Measurements from ENCODE around the gene CALN1.

GRCh38 chr7:72097226-72097625 is 314.9 kb downstream of the CALN1 start:
- TF ChIP-seq, protein P1, sequence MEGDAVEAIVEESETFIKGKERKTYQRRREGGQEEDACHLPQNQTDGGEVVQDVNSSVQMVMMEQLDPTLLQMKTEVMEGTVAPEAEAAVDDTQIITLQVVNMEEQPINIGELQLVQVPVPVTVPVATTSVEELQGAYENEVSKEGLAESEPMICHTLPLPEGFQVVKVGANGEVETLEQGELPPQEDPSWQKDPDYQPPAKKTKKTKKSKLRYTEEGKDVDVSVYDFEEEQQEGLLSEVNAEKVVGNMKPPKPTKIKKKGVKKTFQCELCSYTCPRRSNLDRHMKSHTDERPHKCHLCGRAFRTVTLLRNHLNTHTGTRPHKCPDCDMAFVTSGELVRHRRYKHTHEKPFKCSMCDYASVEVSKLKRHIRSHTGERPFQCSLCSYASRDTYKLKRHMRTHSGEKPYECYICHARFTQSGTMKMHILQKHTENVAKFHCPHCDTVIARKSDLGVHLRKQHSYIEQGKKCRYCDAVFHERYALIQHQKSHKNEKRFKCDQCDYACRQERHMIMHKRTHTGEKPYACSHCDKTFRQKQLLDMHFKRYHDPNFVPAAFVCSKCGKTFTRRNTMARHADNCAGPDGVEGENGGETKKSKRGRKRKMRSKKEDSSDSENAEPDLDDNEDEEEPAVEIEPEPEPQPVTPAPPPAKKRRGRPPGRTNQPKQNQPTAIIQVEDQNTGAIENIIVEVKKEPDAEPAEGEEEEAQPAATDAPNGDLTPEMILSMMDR (IDR thresholded peaks at IDR 0.05): no peak
- TF ChIP-seq POLR2A (IDR thresholded peaks at IDR 0.05): no peak

Measured in heart left ventricle (tissue), 13 donors.